Mucosa of gallbladder (tissue), 1 donor: ENCODE results near the gene BID. TPM values are rescaled to one million over a fixed set of nuclear protein-coding genes. Genes with fewer than 3 reads are reported as not detected.

Experiments
- DNase-seq: peaks from one replicate; pipeline ENCODE4 v3.0.0-alpha.2; 2020; ENCODE audit warnings: low spot score
- total RNA-seq: library from RNA; stranded (reverse); gene quantifications from one replicate; pipeline ENCODE4 v1.2.1, GENCODE V29; 2021
- donor health status: DM: no; HTN: no; CAD: no.

The BID gene
- total RNA-seq, 1 donor from 2014 or later: 27.1 TPM

GRCh38 chr22:17803609-17804270 lies 29.5 kb upstream of the BID start:
- no peak for DNase-seq

DNA sequence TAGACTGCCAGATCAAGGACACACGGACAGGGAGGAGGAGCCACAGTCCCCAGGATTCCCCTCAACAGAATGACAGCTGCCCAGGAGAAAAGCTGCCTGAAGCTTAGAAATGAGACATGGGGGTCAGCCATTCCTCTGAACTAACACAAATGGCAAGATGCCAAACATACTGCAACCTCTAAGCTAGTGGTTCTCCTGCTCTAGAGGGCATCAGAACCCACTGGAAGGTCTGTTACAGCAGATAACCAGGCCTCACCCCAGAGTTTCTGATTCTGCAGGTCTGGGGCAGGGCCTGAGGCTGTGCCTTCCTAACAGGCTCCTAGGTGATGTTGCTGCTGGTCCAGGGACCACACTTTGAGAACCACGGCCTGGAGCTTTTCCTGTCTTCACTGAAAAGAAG lies 28.6 kb upstream of the BID start:
- no peak for DNase-seq

DNA sequence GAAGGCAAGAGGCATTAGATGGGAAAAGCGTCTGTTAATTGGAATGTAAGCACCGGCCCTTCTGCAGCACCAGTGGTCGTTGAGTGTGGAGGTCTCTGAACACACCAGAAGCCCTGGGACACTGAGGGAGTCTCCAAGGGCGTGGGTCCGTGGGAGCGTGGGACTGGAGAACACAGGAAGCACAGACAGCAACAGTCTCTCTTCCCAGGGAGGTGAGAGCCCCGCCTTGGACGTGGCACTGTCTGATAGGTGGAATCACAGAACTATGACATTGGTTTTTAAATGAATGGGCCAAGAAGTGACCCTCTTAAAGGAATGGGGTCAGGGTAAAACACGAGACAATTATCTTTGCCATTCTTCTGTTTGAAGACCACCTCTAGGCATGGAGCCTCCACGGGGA lies 28.1 kb upstream of the BID start:
- no peak for DNase-seq

GRCh38 chr22:17797721-17798559 lies 23.7 kb upstream of the BID start:
- DNase-seq: no peak

DNA sequence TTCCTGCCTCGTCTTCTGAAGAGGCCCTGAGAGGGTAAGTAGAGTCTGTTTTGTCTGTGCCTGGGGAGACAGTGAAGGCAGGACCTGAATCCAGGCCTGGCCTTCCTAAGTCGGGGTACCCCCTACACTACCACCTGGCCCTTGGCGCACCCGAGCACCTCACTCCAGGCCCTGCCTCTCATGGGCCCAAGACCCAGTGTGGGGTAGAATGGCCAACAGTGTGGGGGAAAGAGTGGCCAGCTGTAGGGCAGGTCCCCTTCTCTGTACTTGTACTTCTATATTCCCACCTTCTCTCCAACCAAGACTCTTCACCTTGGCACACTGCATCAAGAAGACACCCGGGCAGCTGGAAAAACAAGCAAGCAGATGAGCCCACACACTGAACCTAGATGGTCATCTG lies 22.4 kb upstream of the BID start:
- no peak for DNase-seq

DNA sequence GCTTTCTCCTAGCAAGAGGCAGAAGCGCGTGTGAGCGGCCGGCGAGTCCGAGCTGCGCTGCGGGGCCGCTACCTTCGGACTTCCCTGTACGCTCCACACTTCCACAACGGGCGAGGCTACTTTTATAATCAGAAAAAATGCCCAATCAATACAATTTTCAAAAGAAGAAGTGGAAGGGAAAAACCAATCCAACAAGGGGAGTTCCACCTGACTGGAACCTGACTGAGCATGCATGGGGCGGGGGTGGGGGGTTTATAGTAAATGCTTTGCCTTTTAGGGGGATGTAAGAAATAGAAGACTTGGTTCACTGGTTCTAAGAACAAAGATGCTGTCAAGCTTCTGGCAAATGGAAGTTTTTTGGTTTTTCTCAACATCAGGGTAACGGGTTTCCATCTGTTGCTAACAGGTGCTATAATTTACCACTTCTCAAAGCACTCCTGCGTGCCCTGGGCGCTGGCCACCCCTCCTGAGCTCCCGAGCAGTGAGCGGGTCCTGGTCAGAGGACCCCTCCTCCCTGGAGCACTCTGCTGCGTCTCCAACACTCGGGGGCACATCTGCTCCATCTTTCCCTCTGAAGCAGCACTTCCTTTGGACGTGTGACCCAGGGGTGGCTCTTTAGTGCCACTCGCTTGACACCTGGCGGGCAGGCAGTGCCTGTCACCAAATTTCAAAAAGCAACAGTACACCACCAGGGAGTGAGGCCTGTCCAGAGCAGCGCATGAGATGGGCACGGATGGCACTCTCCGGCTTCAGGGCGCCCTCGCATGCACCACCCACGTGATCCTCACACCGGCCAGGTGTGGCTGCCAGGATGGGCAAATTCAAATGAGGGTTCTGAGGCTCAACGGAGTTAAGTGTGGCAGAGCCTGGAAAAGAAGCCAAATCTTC lies 21.6 kb upstream of the BID start:
- no peak for DNase-seq

- no peak for DNase-seq
Measured at GRCh38 chr22:17794726-17795542, 20.7 kb upstream of the BID start.

DNA sequence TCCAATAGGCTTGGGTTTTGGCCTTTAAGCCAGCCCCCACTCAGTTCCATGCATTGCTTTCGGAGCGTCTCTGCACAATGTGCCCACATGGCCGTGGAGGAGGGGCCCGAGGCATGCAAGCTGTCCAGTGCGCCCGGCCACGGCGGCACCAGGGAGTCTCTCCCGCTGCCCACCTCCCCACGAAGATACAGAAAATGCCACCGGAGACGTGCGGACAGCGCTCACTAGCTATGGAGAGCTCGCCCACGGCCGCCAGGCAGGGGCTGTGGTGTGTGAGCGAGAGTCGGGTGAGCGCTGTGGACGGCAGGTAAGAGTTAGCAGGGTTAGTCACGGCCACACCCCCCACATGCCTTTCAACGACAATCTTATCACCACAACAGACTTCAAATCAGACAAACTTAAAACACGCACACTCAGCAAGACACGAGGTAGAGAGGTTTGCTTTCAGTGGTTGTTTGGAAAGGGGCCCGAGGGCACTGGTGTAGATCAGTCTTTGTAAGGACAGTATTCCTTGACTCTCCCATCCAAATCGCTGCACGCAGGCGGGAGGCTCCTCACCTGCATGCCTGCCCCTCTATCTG lies 18.7 kb upstream of the BID start:
- no peak for DNase-seq

DNA sequence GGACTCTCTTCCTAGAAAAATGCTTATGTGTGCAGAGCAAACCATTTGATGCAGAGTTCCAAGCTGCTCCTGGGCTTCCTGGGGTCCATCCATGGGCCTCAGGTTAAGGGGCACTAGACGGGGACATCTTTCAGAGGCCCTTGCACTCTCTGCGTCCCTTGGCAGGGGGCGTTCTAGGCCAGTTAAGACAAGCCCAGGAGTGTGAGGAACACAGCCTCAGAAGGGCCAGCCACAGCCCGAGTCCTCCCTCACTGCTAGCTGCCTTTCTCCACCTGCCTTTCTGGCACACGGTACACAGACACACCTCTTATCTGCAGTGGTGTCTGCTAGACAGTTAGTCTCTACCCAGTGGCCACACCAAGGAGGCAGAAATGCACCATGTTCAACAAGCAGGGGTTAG lies 18.0 kb upstream of the BID start:
- no peak for DNase-seq

DNA sequence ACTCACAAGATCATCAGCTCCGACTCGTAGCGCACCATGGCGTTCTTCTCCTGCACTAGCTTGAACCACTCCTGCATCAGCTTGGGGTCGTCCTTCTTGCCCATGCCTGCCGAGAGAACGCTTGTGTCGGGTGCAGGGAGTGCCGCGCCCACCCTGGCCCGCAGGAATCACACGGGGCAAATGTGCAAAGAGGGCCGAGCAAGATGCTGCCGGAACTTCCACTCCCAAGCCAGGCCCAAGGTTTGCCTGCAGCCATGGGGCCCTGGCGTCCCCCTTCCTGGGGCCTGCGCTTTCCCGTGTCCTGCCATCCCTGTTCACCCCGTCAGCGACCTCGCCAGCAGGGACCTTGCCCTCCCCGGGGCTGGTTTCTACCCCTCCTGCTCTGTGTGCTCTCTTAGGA lies 16.9 kb upstream of the BID start:
- DNase-seq: no peak

DNA sequence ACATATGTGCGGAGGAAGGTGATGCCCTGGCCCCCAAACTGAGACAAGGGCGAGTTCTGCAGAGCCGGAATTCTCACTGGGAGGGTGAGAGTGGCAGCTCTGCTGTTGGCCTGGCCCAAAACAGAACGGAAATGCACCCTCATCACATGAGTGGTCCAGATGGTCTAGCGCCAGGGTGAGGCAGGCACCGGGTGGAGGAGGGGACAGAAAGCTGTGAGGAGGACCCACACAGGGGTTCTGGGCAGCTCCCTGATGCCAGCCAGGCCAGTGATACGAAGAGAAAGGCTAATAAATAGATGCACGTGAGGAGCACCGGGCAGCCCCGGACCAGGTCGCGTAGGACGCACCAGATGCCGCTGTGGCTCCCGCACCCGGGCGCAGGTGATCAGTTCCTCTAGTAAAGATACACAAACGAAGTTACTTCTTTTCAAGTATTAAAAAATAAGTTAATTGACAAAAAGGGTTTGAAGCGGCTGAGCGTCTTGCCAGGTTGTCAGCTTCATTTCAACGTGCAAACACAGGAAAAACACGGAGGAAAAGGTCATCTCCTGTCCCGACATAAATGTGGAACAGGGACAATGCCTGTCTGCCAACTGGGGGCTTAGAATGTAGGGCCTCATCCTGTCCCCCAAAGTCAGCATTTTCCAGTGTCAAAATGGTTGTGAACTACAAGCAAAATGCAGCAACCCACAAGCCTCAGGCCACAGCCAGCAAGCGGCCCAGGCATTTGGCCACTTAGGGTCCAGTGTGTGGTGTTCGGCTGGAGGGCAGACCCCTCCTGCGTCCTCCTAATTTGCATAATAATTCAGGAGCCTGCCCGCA lies 15.3 kb upstream of the BID start:
- DNase-seq: no peak

GRCh38 chr22:17788528-17789378 lies 14.5 kb upstream of the BID start:
- DNase-seq: no peak

DNA sequence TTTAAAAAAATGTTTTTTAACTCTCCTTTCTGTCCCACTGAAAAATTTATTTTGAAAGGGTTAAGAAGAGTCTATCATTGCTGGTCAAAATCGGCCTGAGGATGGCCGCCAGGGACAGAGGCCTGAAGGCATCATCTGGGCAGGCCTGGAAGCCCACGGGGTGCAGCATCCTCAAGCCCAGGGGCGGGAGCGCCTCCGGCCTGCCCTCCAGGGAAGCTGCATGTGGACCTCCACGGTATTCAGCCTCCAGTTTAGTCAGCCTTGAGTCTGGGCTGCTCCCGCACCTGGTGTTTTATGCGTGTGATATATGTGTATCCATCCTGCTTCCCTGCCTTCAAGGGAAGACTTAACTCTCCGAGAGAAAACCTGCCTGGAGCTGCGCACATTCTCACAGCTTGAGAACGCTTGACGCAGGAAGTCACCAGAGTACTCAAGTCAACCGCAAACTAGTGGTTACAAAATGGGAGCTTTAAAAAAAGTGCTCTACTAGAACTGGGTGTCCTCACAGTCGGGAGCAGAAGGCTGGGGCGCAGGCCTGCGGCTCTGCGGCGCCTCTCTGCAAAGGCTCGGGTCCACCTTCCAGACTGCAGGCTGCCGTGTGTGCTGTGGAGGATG lies 13.6 kb upstream of the BID start:
- no peak for DNase-seq

DNA sequence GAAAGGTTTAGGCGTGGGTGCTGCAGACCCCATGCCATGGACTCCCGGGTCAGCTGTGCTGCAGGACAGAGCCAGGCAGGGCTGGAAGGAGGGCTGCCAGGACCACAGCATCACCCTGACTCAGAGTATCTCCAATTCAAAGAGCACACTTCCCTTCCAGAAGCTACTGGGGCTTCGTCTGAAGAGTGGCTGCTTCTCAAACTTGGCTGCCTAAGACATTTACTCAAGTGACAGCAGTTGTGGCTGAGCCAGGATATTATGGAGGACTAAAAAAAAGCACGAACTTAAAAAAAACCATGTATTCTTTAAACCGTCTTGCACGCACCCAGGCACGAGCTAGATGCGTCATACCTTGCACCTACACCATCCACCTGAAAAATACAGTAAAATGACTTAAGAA lies 13.0 kb upstream of the BID start:
- DNase-seq: no peak

- peak; percentile 45 for DNase-seq
Measured at GRCh38 chr22:17786435-17787161, 12.3 kb upstream of the BID start.

DNA sequence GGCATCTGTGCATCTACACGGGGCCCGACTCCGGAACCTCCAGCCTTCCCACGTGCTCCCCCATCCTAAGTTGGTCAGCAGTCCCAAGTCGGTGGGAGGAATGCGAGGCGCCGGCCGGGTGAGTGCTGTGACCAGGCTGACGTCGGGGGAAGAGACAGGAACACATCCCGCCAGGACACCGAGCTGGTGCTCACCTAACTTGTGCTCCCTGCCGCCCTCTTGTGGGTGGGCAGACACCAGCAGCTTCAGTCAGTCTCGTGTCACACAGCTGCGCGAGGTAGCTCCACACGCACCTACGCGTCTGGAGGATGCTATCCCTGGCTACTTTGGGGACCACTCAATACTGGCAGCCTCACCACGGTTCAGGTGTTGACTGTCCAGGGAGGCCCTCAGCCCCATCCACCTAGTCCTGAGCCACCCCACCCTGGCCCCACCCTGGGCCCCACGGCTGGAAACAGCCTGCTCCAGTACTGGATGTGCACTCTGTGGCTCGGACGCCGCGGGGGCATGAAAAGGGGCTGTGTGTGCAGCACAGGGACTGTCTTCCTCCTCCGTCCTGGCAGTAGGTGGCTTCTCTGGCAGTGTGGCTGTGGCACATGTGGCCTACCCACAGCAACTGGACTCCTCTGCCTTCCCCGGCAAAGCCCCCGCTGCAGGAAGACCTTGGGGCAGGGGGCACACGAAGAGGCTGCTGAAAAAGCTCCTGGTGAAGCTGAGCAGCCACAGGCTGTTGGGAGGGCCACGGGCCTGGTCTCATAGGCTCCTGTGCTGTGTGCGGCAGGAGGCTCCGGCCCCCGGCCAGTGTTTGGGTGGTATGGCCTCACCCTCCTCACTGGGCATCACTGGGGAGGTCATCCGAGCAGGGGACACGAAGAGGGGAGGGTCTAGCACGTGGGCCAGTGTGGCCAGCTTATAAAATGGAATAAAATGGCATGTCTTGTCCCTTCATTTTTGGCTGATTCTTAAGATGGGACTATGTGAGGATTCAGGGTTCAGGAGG lies 11.2 kb upstream of the BID start:
- peak; percentile 50 for DNase-seq

GRCh38 chr22:17784776-17785175 lies 10.5 kb upstream of the BID start:
- no peak for DNase-seq
